Activated B cell treated with CpG ODN at 0.5 μM for 24 hours (primary cell): Measurements from ENCODE around the gene TMEM209. TPM values are rescaled to one million over a fixed set of nuclear protein-coding genes. Genes with fewer than 3 reads are reported as not detected.
A peak's percentile ranks its signal among the peaks of the same experiment; 100 is the strongest.

Experiments
- ATAC-seq: fragments of 200-7000 bp; cut with Tn5 transposase; one replicate; pipeline ENCODE4 v1.10.0; 2021; ENCODE audit warnings: low read depth, mild to moderate bottlenecking, moderate library complexity
- CTCF ChIA-PET: fragments of 350-600 bp; sonication (Branson Sonifier 250); formaldehyde crosslinking; loops from one replicate; lab custom pipeline; 2021; ENCODE audit warnings: antibody characterized with exemption; lab: Charles Lee
- POLR2A ChIA-PET: fragments of 350-600 bp; sonication (Branson Sonifier 250); formaldehyde crosslinking; loops from one replicate; lab custom pipeline; 2021; ENCODE audit warnings: antibody characterized with exemption; lab: Charles Lee
- DNase-seq: peaks from one replicate; pipeline ENCODE4 v3.0.0; 2022
- H3K27ac Mint-ChIP-seq: one replicate; pipeline ENCODE4 v1.8.0; 2020; ENCODE audit warnings: mixed read lengths
- H3K27me3 Mint-ChIP-seq: one replicate; pipeline ENCODE4 v1.8.0; 2021; ENCODE audit warnings: mixed read lengths
- H3K36me3 Mint-ChIP-seq: one replicate; pipeline ENCODE4 v1.8.0; 2021; ENCODE audit warnings: low read depth, mixed read lengths
- H3K4me1 Mint-ChIP-seq: one replicate; pipeline ENCODE4 v1.8.0; 2021; ENCODE audit warnings: mixed read lengths
- H3K4me3 Mint-ChIP-seq: one replicate; pipeline ENCODE4 v1.8.0; 2020; ENCODE audit warnings: mild to moderate bottlenecking, mixed read lengths
- H3K9me3 Mint-ChIP-seq: one replicate; pipeline ENCODE4 v1.8.0; 2020; ENCODE audit warnings: mixed read lengths
- intact Hi-C: fragments of 100-400 bp; cut with micrococcal nuclease; formaldehyde crosslinking; loops from one replicate; pipeline ENCODE4 v1.15.1; 2024
- total RNA-seq: library from RNA; stranded (reverse); gene quantifications from 2 replicates; pipeline ENCODE4 v1.2.3, GENCODE V29; 2022
- TF ChIP-seq, protein P1 (sequence below): fragments of 200-600 bp; IDR thresholded peaks from one replicate; pipeline ENCODE4 v1.8.0; 2022; ENCODE audit warnings: antibody characterized with exemption, mild to moderate bottlenecking

The TMEM209 gene
- total RNA-seq, 1 donor from 2014 or later, result 32.6 TPM

DNA sequence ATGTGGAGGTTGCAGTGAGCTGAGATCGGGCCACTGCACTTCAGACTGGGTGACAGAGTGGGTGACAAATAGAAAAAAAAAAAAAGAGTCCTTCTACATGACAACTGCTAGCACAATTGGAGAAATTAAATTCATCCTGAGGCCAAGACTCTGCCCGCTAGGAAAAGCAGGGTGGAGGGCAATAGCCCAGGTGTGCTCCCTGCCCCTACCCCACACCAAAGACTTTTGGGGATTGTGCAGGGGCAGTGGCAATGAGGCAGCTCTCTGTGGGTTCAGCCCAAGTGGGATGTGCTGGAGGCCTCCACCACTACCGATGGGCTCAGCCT lies 61.3 kb downstream of the TMEM209 start:
- Mint-ChIP-seq H3K4me3 (no peak overlapping the region), H3K4me1 (peaks cover 62% of the 10 kb centered on the region), H3K27me3 (no peaks in the 10 kb centered on the region), H3K27ac (peak overlapping the region; percentile 18), H3K36me3 (peaks cover 5% of the 10 kb centered on the region), H3K9me3 (no peaks in the 10 kb centered on the region)
- intact Hi-C loops, result loop anchor here (5.0 kb wide), 1 partner anchor 298 kb away; the partner anchor contains the start of gene CEP41
- DNase-seq (no peak), ATAC-seq (no peak)
- POLR2A ChIA-PET, result interaction anchor here (0.7 to 1.3 kb wide), 3 partner anchors 10 to 668 kb away, joined by 3 to 5 read pairs (median 4); no protein-coding TSS in a partner anchor
- TF ChIP-seq, protein P1, sequence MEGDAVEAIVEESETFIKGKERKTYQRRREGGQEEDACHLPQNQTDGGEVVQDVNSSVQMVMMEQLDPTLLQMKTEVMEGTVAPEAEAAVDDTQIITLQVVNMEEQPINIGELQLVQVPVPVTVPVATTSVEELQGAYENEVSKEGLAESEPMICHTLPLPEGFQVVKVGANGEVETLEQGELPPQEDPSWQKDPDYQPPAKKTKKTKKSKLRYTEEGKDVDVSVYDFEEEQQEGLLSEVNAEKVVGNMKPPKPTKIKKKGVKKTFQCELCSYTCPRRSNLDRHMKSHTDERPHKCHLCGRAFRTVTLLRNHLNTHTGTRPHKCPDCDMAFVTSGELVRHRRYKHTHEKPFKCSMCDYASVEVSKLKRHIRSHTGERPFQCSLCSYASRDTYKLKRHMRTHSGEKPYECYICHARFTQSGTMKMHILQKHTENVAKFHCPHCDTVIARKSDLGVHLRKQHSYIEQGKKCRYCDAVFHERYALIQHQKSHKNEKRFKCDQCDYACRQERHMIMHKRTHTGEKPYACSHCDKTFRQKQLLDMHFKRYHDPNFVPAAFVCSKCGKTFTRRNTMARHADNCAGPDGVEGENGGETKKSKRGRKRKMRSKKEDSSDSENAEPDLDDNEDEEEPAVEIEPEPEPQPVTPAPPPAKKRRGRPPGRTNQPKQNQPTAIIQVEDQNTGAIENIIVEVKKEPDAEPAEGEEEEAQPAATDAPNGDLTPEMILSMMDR, result no peak
- CTCF ChIA-PET, result no interaction called here

DNA sequence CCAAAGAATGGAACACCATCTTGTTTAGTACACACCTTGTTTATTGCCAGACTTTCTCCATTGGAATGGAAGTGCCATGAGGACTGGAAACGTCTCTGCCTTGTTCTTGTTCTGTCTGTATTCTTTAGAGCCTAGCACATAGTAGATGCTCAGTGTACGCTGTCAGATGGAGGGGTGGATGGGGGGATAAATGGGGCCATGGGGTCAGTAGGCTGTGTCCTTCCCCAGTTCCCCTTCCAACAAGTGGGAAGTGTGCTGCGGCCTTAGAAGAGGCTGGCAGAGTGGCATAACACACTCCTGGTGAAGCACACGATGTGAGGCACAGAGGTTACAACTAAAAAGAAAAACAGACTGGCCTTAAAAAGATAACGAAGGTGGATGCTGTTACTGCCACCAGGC lies 61.9 kb downstream of the TMEM209 start:
- DNase-seq (no peak), ATAC-seq (no peak)
- ChIA-PET CTCF (no interaction called here), POLR2A (no interaction called here)
- H3K27ac Mint-ChIP-seq, result peak overlapping the region; percentile 77
- TF ChIP-seq, protein P1, result no peak
- intact Hi-C loops, result loop anchor here (5.0 kb wide), 1 partner anchor 299 kb away; the partner anchor contains the start of gene CEP41
- H3K36me3 Mint-ChIP-seq, result peaks cover 8% of the 10 kb centered on the region
- peaks cover 56% of the 10 kb centered on the region for H3K4me1 Mint-ChIP-seq
- no peak overlapping the region for H3K4me3 Mint-ChIP-seq
- no peaks in the 10 kb centered on the region for H3K27me3 Mint-ChIP-seq
- no peaks in the 10 kb centered on the region for H3K9me3 Mint-ChIP-seq

DNA sequence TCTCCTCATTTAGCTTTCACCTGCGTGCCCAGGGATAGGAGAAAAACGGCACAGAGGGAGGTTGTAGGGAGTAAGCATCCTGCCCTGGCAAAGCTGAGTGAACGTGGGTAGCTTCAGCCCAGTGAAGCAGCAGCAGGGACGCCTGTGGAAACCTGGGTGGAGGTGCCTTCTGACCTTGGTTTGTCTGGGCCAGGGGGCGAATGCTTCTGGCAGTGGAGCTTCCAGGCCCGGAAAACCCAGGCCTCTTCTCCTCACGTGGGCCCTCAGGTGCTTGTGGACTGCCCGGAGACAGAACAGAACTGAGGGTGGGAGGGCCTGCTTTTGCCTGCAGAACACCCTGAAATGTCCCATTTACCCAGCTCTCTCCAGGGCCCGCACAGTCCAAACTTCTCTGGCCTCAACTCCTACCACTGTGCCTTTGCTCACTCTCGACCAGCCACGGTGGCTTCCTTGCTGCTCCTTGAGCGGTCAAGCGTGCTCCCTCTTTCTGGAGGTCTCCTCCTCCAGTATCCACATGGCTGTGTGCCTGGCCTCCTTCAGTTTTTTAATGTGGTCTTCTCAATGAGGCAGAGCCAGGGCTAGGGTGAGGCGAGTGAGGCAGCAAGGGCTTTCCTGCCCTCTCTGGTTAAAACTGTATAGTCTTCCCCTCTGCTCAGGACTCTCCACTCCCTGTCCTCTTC lies 62.4 kb downstream of the TMEM209 start:
- peaks cover 51% of the 10 kb centered on the region for H3K4me1 Mint-ChIP-seq
- intact Hi-C loops, result loop anchor here (5.0 kb wide), 1 partner anchor 300 kb away; the partner anchor contains the start of gene CEP41
- ChIA-PET POLR2A (interaction anchor here (0.5 to 4.6 kb wide), 5 partner anchors 8 to 73 kb away, joined by 4 to 43 read pairs (median 8); partner anchors contain the start of genes KLHDC10 and TMEM209), CTCF (interaction anchor here (1.4 kb wide), 1 partner anchor 59 kb away, joined by 4 read pairs; no protein-coding TSS in a partner anchor)
- TF ChIP-seq, protein P1, result no peak
- peaks cover 9% of the 10 kb centered on the region for H3K36me3 Mint-ChIP-seq
- no peak for ATAC-seq
- peak overlapping the region; percentile 77 for H3K27ac Mint-ChIP-seq
- peak overlapping the region; percentile 19 for H3K4me3 Mint-ChIP-seq
- no peaks in the 10 kb centered on the region for H3K9me3 Mint-ChIP-seq
- no peak for DNase-seq
- no peaks in the 10 kb centered on the region for H3K27me3 Mint-ChIP-seq

DNA sequence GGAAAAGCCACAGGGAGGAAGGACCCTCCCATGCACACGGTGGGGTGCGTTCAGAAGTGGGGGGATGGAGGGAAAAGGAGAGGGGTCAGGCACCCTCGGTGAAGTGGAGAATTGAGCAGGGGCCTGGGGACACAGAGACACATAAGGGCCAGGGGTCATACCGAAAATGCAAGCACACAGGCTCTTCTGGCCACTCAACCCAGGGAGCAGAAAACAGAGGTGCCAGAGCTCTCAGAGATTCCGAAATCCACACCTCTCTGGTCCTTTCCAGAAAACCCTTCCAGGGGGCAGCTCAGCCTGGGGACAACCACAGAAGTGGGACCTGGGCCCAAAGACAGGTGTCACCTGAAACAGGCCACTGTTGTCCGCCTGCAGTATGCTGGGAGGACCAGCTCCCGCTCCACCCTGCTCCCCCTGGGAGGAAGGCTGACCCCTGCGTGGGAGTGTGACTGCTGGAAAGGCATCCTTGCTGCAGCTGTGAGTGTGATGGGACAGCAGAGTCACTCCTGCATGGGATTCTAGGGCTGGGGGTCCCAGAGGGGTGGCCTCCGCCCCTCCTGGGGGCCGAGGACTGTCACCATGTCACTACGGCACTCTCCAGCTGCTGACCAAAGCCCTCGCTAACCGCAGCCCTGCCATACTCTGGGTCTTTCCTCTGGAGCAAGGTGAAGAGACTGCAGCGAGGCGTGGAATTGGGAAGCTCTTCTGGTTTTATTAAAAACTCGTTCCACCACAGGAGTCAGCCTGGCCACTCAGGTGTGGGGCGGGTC lies 63.1 kb downstream of the TMEM209 start:
- H3K36me3 Mint-ChIP-seq, result peaks cover 12% of the 10 kb centered on the region
- peak; percentile 3 for ATAC-seq
- peaks cover 48% of the 10 kb centered on the region for H3K4me1 Mint-ChIP-seq
- peak overlapping the region; percentile 94 for H3K27ac Mint-ChIP-seq
- intact Hi-C loops, result loop anchor here (1.0 to 5.0 kb wide), 4 partner anchors 8 to 300 kb away; partner anchors contain the start of genes CEP41, KLHDC10 and TMEM209
- DNase-seq, result no peak
- no peaks in the 10 kb centered on the region for H3K9me3 Mint-ChIP-seq
- H3K27me3 Mint-ChIP-seq, result no peaks in the 10 kb centered on the region
- POLR2A ChIA-PET, result interaction anchor here (0.5 to 4.6 kb wide), 11 partner anchors 9 to 72 kb away, joined by 3 to 43 read pairs (median 7); partner anchors contain the start of genes KLHDC10 and TMEM209
- H3K4me3 Mint-ChIP-seq, result peak overlapping the region; percentile 87
- CTCF ChIA-PET, result interaction anchor here (1.4 kb wide), 1 partner anchor 58 kb away, joined by 4 read pairs; no protein-coding TSS in a partner anchor
- TF ChIP-seq, protein P1, result no peak
